NCI-H2196 (cell line): ENCODE results near the gene TUB.

Experiments
- DNase-seq: peaks from one replicate; lab custom pipeline; 2025; ENCODE audit not compliant: unreplicated experiment; lab: John Stamatoyannopoulos, UW

Gene TUB

DNA sequence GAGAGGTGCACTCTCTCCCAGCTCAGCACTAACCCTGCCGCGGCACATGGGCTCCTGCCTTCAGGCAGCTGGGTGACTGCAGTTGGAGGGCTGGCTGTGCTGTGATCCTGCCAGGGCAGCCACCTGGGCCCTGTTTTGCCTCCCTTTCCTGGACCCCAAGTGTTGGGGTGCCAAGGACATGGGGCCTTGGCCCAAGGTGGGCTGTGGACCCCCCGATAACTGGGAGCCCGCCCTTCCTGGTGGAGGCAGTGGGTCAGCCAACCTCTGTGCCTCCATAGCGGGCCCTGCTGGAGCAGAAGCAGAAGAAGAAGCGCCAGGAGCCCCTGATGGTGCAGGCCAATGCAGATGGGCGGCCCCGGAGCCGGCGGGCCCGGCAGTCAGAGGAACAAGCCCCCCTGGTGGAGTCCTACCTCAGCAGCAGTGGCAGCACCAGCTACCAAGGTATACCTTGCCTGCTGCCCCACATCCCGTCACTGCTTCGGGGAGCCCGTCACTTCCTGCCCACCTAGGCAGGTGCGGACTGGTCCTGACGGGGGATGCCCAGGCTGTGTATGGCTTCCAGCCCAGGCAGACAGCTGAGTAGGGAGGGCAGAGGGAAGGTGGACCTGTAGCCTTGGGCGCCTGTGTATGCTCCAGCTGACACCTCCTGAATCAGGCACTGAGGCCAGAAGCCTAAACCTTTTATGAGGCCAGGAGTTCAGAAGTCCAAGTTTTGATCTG is 8.9 kb downstream of the TUB start:
- DNase-seq, result no peak

DNA sequence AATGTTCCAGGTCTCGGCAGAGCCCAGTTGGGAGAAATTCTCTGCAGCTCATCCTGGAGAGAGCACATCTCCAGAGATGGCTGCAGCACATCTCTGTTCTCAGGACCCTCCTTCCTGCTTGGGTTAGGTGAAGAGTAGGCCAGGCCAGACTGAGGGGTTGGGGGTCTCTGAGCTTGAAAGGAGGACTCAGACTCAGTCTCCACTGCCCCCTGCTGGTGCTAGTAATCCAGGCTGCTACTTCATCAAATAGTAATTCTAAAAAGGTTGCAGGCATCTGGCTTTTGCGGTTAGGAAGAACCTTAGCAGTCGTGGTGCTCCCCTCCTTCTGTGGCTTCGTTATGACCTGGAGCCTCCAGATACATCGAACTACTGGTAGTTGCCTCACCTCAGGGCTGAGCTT is 9.7 kb downstream of the TUB start:
- DNase-seq, result peak; percentile 20

DNA sequence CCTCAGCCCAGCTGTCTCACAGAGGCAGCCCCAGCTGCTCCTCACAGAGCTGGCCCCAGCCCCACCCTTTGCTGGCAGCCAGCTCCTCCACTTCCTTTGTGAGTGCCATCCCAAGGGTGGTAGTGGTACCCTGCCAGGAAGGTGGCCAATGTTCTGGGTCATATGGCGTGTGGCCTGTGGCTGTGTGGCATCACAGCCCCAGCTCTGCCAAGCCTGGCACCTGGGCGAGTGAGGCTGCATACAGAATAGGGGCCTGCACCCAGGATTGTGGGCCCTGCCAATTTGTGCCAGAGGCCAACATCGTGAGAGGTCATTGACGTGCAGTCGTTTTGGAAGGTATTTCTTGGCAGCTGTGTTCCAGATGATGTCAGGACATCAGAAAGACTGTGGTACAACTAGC is 10.7 kb downstream of the TUB start:
- no peak for DNase-seq

DNA sequence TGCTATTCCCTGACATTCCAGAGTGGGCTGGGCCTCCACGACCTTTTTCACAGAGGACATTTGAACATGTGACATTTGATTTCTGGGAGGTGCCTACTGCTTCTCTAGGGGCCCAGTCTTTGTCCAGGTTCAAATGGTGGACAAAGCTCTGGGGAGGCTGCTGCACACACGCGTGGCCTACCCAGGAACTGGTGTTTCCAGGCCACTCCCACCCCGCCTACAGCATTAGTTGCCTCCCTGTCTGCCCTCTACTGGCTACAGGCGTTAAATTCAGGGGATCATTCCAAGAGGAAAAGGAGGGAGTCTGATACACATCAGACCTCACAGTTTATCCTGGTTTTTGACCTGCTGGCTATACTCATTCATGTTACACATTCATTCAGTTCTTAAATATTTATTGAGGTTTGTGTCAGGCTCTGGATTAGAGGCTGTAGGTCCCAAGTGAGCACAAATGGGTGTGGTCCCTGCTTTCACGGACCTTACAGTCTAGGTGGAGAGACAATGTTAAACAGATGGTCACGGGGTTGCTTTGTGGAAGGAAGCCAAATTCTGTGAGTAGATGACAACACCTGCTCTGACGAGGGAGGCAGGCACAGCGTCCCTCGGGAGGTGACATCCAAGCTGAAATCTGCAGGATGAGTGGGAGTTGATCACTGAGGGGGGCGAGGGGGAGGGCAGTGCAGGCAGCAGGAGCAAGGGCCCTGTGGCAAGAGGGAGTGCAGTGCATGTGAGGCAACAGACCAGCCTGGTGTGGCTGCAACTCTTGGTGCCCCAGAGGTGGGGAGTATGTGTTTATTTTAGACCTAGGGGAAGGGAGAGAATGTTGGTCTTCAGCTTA is 11.8 kb downstream of the TUB start:
- DNase-seq, result peak; percentile 48

DNA sequence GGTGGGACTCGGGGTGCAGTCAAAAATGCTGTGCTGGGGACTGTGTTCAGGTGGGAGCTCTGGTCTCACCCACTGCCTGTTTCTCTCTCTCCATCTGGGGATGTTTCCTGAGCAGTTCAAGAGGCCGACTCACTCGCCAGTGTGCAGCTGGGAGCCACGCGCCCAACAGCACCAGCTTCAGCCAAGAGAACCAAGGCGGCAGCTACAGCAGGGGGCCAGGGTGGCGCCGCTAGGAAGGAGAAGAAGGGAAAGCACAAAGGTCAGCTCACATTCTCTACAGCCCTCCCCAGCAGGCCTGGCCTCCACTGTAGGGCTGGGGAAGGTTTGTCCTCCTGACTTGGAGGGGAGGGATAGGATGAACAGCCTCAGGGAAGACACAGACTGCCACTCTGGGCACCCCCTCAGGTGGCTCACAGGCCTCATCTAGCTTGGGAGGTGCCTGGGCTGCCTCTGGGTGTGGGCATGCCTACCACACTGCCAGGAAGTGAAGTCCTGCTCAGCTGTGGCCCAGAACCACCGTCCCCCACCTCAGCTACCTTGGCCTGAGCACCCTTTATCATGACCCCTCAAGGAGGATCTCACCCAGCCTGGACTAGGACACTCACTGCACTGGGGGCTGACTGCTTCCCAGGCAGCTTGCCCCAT is 13.0 kb downstream of the TUB start:
- no peak for DNase-seq

DNA sequence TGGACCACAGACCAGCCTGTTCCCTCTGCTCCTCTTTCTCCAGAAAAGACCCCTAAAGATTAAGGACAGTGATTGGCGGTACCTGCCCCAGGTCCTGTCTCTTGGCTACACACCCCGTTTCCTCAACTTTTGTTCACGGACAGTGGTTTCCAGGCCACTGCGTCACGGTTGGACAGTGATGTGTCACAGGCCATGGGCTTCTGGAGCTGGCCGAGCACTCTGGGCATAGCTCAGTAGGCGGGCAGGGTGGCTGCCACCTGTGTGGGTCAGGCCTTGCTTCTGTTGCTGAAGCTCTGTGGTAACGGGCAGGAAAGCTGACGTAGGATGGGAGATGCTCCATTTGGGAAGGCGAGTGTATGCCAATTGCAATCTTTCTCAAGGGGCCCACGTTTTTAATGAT is 13.6 kb downstream of the TUB start:
- DNase-seq, result no peak

DNA sequence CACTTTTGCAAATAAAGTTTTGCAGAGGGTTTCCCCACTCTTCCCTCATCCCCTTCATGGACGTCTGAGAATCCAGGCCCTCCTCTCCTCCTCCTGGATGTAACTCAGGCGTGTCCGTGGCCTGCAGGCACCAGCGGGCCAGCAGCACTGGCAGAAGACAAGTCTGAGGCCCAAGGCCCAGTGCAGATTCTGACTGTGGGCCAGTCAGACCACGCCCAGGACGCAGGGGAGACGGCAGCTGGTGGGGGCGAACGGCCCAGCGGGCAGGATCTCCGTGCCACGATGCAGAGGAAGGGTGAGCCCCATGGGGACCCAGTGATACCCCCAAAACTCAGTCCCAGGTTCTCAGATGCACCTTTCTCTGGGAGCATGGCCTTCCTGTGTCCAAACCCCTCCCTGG is 14.4 kb downstream of the TUB start:
- DNase-seq, result no peak

DNA sequence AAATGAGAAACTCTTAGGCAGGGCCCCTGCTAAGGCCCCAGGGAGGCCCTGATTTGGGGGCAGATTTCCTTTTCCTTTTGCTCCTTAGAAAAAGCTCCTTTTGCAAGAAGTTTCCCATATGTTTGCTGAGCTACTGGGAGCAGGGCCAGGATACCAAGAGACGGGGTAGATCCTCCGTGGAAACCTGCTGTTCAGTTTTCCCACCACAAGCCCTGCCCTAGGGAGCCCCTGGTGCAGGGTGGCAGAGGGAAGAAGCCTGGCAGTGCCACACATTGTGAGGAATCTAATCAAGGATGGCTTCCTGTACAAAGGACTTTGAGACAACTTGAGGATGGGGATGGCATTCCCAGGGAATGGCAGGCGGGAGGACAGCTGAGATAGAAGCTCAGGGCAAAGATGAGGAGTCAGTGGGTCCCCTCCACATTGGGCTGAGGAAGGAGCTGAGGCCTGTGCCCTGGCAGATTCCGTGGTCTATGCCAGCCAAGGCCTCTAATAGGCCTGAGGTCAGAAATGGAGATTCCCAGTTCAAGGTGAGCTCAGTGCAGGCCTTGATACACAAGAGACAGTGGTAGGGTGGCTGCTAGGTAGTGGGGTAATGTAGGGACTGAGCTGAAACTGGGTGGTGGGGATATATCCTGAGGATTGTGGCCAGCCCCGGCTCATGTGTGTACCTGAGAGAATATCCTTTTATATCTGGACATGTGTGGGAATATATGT is 15.0 kb downstream of the TUB start:
- DNase-seq, result no peak

DNA sequence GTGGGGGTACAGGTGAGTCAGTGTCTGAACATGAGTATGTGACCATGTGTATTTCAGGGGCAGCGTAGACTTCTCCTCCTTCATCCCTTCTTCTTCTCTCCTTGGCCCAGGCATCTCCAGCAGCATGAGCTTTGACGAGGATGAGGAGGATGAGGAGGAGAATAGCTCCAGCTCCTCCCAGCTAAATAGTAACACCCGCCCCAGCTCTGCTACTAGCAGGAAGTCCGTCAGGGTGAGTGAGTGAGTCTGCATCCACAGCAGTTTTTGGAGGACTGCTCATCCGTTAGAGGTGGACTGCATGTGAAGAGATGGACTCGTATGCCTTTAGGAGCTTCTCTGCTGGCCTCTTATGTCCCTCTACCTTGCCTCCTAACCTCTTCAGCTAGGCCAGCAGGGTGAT is 15.6 kb downstream of the TUB start:
- no peak for DNase-seq

DNA sequence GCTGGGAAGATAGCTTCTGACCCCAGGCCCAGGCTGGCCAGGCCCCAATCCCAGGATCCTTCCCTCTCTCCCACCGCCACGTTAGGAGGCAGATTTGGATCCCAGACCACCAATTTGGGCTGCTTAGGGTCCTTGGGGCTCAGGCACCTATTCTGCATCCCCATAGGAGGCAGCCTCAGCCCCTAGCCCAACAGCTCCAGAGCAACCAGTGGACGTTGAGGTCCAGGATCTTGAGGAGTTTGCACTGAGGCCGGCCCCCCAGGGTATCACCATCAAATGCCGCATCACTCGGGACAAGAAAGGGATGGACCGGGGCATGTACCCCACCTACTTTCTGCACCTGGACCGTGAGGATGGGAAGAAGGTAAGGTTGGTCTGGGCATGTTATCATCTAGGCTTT is 16.1 kb downstream of the TUB start:
- no peak for DNase-seq

DNA sequence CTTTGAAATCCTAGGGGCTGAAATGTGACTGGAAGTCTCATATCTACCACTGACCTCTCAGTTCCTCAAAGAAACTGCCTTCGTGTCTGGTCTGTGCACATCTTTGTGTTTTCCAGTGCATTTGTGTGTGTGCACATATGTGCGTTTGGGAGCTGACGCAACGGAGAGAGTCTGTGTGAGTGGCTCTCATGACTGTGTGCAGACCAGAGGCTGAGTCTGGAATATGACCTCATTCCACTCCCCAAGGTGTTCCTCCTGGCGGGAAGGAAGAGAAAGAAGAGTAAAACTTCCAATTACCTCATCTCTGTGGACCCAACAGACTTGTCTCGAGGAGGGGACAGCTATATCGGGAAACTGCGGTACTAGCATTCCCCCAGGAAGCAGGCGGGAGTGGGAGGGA is 16.5 kb downstream of the TUB start:
- no peak for DNase-seq

DNA sequence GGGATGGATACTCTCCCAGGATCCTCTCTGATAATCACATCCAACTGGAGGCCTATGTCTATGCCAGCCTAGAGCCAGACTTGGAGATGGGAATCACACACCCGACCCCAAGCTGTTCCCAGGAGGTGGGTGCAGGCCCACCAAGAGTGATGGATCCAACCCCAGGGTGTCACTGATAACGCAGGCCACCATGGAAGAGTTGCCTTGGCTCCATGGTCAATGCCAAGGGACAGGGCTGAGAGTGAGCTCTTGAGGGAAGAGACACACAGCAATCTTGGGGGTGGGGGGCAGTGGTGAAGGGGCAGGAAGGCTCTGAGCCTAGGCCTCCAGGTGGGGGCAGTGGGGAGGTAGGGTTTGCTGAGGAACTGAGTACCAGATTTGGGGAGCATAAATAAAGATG is 16.9 kb downstream of the TUB start:
- no peak for DNase-seq

DNA sequence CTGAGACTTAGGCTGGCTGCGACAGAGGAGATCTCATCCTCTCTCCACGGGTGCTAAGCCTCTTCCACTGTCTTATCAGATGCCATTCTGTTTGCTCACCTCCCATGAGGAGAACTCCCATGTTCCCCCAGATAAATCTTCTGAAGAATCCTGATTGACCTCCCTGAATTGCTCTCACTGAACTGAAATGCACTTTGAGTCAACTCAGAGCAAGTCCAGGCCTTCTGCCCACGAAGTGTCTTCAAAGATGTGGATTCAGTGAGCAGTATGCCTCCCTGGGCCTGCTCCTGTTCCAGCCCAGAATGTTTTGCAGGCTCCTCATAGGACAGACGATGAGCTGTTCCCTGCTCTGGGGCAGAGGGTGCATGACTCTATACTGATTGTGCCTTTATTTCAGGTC is 17.4 kb downstream of the TUB start:
- no peak for DNase-seq

DNA sequence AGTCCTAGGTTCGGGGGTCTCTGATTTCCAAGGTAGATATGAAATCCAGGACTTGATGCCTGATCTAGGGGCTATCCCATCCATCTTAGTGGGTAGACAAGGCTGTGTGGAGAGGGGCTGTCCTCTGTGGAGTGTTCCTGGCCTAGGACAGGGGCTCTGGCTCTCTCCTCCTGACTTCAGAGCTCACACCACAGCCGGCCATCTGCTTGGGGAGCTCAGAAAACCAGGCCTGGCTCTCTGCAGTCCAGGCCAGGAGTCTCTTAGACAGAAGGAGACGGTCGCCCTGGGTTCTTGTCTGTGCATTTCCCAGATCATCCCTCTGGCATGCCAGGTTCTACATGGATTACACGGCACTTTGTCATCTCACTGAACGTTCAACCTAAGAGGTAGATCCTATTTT is 17.9 kb downstream of the TUB start:
- DNase-seq, result no peak

DNA sequence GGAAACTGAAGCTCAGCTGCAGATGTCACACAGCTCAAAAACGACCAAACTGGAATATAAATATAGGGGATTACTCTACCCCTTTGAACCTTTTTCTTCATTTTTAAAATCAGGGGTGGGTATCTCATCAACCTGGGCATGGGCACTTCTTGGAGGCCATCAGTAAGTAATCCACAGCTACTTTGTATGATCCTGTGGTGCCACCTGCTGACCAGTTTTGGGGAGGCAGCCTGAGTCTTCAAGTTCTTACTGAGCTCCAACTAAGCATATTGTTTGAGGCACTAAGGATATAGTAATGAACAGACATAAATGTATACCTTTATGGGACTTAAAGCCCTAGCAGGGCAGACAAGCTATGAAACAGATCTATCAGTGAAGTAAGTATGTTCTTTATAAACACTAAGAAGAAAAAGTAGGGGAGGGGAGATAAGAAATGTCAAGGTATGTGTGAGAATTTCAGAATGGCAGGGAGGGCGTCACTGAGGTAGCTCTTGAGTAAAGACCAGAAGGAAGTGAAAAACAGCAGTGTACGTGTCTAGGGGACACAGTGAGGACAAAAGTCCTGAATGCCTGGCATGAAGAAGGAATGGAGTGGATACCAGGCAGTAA is 18.4 kb downstream of the TUB start:
- peak; percentile 63 for DNase-seq

DNA sequence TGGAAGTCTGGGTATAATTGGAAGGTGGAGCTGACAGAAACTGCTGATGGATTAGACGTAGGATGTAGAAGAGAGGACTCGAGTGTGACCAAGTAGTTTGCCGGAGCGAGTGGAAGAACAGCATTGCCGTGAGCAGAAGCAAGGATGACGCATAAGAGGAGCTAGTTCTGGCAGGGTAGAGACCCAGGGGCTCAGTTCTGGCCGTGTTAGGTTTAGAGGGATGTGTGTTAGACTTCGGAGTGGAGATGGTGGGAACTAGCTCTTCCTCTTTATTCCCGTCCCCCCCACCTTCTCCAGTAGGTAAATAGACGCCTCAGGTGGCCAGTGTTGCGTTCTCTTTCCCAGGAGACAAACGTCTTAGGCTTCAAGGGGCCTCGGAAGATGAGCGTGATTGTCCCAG is 19.1 kb downstream of the TUB start:
- DNase-seq, result no peak

DNA sequence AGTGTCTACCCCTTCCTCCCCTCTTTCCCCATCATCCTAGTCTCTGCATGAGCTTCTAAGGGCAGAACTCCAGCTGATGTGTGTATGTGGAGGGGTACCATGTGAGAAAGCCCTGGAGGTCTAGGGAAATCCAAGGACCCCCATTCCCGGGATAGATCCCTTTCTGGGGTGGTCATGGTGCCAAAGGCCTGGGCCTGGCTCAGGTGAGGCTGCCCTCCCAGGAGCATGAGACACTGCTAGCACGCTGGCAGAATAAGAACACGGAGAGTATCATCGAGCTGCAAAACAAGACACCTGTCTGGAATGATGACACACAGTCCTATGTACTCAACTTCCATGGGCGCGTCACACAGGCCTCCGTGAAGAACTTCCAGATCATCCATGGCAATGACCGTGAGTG is 19.6 kb downstream of the TUB start:
- no peak for DNase-seq

DNA sequence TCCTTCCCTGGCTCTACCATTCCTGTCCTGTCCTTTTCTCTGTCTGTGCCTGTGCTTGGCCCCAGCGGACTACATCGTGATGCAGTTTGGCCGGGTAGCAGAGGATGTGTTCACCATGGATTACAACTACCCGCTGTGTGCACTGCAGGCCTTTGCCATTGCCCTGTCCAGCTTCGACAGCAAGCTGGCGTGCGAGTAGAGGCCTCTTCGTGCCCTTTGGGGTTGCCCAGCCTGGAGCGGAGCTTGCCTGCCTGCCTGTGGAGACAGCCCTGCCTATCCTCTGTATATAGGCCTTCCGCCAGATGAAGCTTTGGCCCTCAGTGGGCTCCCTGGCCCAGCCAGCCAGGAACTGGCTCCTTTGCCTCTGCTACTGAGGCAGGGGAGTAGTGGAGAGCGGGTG is 20.4 kb downstream of the TUB start:
- no peak for DNase-seq

DNA sequence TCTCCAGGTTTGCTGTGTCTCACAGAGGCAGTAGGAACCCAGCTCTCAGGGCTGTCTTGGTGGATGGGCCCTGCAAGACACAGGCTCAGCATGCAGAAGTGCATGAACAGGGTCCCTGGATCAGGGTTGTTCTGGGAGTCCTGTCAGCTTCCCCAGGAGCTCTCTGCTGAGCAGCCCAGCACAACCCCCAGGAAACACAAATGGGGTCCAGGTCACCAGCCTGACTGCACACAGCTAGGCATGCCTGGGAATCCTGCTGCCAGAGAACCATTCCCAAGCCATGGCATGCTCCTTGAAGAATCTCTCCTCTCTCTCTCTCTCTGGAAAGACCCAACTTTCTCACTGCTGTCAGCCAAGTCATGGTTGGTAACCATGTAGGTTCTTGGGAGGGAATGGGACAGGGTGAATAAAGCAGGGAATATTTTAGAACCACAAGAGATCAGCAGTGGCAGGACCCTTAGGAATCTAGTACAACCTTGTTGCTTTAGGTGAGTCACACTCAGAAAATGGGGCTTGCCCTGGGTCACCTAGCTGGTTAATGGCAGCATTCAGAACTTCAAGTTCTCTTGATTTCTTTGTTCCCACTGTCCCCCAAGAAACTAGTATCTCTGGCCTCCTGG is 21.4 kb downstream of the TUB start:
- DNase-seq, result no peak

DNA sequence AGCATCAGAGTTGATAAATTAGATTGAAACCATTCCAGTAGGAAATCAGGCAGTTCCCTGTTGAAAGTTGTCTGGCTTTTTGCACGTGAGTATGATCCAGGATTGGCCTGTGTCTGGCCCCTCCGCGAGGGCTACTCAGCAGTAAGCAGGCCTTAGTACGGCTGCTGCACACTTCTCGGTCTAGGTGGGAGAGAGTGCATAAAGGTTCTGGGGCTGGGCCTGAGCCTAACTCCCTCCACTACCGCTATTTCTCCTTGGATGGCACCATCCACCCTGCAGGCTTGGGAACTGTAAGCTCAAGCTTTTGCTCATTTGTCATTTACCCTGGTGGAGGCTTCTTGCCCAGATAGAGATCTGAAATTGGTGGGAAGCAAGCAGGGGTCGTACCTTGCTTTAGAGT is 22.0 kb downstream of the TUB start:
- DNase-seq, result no peak

DNA sequence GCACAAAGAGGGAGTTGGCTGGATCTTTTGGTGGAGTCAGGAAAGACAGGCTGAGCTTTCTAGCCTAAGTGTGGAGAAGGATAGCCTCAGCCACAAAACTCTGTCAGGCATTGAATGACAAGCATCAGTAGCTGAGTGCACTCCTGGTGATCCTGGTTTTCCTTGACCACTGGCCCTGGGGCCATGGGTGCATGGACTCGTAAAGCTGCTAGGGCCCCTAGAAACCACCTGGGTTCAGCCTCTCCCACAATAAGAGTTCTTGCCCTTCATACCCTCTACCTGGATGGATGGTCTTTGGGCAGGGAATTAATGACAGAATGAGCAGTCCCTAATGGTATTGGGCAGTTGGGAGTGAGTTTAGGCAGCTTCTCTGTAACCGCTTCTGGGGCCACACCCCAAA is 22.9 kb downstream of the TUB start:
- no peak for DNase-seq
